ENCODE results near the gene MTA1. TPM values are rescaled to one million over a fixed set of nuclear protein-coding genes. Genes with fewer than 3 reads are reported as not detected.
A peak's percentile ranks its signal among the peaks of the same experiment; 100 is the strongest.

MTA1 gene
- total and polyA plus RNA-seq, 2 experiments from 2014 or later: 110 to 208 TPM

DNA sequence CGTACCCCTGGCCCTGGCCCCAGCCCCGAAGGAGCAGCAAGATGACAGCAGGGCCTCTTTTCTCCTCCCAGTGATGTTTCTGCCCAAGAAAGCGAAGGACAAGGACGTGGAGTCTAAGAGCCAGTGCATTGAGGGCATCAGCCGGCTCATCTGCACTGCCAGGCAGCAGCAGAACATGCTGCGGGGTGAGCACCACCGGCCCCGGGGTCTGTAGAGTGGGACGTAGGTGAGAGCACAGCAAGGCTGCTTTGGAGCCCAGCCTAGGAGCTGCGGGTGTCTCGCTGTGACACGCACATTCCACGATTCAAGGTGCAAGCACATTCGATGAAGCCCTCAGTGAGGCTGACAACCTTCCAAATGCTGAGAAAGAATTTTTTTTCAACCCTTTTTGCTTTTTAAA, 26.5 kb upstream of the MTA1 start:
- H3K27me3 ChIP-seq: no peaks in the 10 kb centered on the region

DNA sequence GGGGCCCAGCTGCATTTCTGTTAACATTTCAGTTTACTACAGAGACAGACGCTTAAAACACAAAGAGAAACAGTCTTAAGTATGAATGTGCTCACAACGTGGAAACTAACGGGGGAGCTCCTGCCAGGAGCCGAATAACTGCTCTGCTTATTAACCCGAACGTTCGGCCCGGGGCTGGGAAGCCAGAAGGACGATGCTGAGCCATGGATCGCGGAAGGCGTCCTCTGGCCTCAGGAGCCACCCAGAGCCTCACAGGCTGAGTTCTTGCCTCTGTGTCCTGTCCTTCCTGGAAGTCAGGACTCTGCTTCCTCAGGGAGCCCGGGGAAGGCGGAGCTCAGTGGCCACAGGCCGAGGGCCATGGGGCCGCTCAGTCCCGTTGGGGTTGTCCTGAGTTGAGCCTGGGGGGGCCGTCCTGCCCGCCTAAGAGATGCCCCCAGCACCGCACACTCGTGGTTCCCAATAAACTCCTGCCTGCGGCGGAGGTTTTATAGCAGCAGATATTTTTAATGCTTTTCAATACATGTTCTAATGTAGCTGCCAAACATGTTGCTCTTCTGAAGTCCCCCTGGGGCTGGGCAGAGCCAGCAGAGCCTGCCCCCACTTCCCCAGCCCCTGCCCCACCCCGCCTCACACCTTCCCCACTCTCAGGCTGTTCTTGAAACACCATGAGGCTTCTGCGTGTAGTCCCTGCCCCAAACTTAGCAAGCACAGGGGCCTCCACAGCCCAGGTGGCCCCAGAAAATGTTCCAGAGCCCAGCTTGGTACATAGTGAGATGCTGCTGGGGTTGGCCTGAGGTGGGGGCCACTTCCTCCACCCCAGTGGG, 24.7 kb upstream of the MTA1 start:
- TF ChIP-seq, protein P1, sequence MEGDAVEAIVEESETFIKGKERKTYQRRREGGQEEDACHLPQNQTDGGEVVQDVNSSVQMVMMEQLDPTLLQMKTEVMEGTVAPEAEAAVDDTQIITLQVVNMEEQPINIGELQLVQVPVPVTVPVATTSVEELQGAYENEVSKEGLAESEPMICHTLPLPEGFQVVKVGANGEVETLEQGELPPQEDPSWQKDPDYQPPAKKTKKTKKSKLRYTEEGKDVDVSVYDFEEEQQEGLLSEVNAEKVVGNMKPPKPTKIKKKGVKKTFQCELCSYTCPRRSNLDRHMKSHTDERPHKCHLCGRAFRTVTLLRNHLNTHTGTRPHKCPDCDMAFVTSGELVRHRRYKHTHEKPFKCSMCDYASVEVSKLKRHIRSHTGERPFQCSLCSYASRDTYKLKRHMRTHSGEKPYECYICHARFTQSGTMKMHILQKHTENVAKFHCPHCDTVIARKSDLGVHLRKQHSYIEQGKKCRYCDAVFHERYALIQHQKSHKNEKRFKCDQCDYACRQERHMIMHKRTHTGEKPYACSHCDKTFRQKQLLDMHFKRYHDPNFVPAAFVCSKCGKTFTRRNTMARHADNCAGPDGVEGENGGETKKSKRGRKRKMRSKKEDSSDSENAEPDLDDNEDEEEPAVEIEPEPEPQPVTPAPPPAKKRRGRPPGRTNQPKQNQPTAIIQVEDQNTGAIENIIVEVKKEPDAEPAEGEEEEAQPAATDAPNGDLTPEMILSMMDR (IDR thresholded peaks at IDR 0.05; ENCODE audit: low read depth, low read length): no peak
- Histone ChIP-seq H3K4me1 (ENCODE audit: low read depth) (peaks cover 3% of the 10 kb centered on the region), H3K4me3 (no peak overlapping the region)

More for the DNA sequence above, 26.5 kb upstream of the MTA1 start:
- peaks cover 3% of the 10 kb centered on the region for H3K4me1 ChIP-seq (ENCODE audit: low read depth)
- H3K4me3 ChIP-seq: no peak overlapping the region
- TF ChIP-seq, protein P1 (IDR thresholded peaks at IDR 0.05; ENCODE audit: low read depth, low read length): no peak
- H3K27ac ChIP-seq: no peak overlapping the region
- no peak for DNase-seq (ENCODE audit: low read depth in 1 of 2, low spot score in 1 of 2)
- H3K9me3 ChIP-seq (ENCODE audit: low read depth): no peaks in the 10 kb centered on the region
- H3K36me3 ChIP-seq: peaks cover 2% of the 10 kb centered on the region

DNA sequence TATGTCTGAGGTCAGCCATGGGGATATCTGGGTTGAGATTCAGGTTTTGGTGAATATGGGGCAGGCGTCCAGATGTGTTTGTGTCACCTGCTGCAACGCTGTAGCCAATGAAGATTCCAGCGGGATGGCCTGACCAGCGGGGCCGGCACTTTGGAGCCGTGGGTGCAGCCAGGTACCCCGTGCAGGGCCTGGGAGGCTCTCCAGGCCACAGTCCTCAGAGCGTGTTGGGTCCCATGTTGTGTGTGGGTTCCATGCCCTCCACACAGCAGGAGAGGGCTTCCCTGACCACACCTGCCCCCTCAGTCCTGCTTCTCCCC, 24.1 kb upstream of the MTA1 start:
- Histone ChIP-seq H3K4me1 (ENCODE audit: low read depth) (peaks cover 3% of the 10 kb centered on the region), H3K27ac (no peak overlapping the region), H3K36me3 (peaks cover 2% of the 10 kb centered on the region), H3K4me3 (no peak overlapping the region), H3K27me3 (no peaks in the 10 kb centered on the region), H3K9me3 (ENCODE audit: low read depth) (no peaks in the 10 kb centered on the region)
- DNase-seq (ENCODE audit: low read depth in 1 of 2, low spot score in 1 of 2): no peak
- TF ChIP-seq, protein P1 (IDR thresholded peaks at IDR 0.05; ENCODE audit: low read depth, low read length): no peak

More for the DNA sequence above, 24.7 kb upstream of the MTA1 start:
- Histone ChIP-seq H3K27ac (no peak overlapping the region), H3K27me3 (no peaks in the 10 kb centered on the region), H3K9me3 (ENCODE audit: low read depth) (no peaks in the 10 kb centered on the region), H3K36me3 (peaks cover 2% of the 10 kb centered on the region)
- DNase-seq (ENCODE audit: low read depth in 1 of 2, low spot score in 1 of 2): no peak

DNA sequence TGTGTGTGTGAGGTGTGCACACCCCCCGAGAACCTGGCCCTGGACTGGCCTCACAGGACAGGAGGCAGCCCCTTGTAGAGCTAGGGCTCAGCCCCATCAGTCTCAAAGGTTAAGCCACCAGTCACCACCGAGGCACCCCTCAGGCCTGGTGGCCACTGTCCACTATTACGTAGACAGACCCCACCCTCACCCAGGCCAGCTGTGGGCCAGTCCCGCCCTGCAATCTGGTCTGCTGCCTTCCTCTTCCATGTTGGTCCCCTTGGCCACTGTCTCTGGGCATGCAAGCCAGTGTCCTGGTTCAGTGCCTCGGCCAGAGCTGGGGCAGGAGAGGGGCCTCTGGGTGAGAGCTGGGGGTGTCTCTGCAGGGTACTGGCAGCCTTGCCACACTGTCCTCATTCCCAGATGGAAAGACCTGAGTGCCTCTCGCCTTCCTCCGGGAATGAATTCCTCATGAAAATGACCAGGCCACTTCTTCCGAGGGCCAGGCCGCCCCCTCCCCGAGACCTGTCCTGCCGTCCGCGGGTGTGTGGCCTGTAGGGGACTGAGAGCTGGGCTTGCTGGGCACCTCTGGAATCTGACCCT, 22.2 kb upstream of the MTA1 start:
- peak overlapping the region; percentile 54 for H3K27ac ChIP-seq
- TF ChIP-seq, protein P1 (IDR thresholded peaks at IDR 0.05; ENCODE audit: low read depth, low read length): no peak

DNA sequence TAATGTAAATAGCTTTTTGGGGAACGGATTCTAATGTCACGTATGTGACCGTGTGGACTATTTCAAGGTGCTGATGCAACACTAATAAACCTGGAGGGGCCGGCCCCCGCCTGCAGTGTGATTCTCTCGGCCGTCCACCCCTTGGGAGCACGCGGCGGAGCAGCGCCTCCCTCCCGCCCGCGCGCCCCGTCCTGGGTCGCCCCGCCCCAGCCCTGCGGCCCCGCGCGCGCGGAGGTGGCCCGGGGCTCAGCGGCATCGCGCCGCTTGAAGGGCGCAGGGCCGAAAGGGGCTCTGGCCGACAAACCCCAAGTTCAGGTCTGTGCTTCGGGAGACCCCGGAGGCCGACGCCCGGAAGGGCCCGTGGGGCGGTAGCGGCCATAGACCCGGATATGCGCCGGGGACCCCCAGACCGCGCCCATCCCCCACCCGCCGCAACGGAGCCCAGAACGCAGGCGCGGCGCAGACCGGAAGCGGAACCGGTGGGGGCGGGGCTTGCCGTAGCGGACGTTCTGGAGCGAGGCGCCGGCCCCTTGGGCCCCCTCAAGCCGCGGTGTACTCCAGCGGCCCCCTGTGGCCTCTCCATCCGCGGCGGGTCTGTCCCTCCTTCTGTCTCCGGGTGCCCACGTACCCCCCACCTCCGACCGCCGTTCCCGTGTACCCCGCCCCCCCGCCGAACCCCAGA, 21.4 kb upstream of the MTA1 start, which contains the start of gene TEX22:
Gene TEX22 (plus strand): TSS at position 495 of the 682 bp plus-strand sequence. CDS start 803 bp downstream, outside the sequence.
- H3K27ac ChIP-seq: peak within 1 kb of the TSS; percentile 54
- H3K9me3 ChIP-seq (ENCODE audit: low read depth): no peaks in the 10 kb centered on the region
- H3K4me3 ChIP-seq: peak within 1 kb of the TSS; percentile 56
- TF ChIP-seq, protein P1 (IDR thresholded peaks at IDR 0.05; ENCODE audit: low read depth, low read length): peak; percentile 4
- no peaks in the 10 kb centered on the region for H3K36me3 ChIP-seq
- peak; percentile 88 to 91 for DNase-seq (ENCODE audit: low read depth in 1 of 2, low spot score in 1 of 2)
- H3K4me1 ChIP-seq (ENCODE audit: low read depth): peaks cover 3% of the 10 kb centered on the region
- no peaks in the 10 kb centered on the region for H3K27me3 ChIP-seq

More for the DNA sequence above, 22.2 kb upstream of the MTA1 start:
- Histone ChIP-seq H3K9me3 (ENCODE audit: low read depth) (no peaks in the 10 kb centered on the region), H3K4me3 (no peak overlapping the region), H3K36me3 (peaks cover 2% of the 10 kb centered on the region), H3K4me1 (ENCODE audit: low read depth) (peaks cover 3% of the 10 kb centered on the region), H3K27me3 (no peaks in the 10 kb centered on the region)
- no peak for DNase-seq (ENCODE audit: low read depth in 1 of 2, low spot score in 1 of 2)

Measured in cardiac muscle cell (in vitro differentiated cells and primary cell).